K562 (cell line): ENCODE data around the gene NAA50. TPM values are rescaled to one million over a fixed set of nuclear protein-coding genes. Genes with fewer than 3 reads are reported as not detected.

Experiments used
- ATAC-seq: fragments of 200-7000 bp; cut with Tn5 transposase; 3 replicates; pipeline ENCODE4 v1.9.1; 2020; ENCODE audit warnings: moderate library complexity
- BruUV-seq: library from RNA; stranded (reverse); fragments of 400-500 nt; replicated peaks from 2 replicates; lab custom pipeline; 2021; lab: Mats Ljungman, UMichigan
- CTCF ChIA-PET: fragments of 300-600 bp; formaldehyde crosslinking; extraction: SDS; loops from one replicate; lab custom pipeline; 2021; ENCODE audit warnings: low intra/inter-chr PET ratio; lab: Yijun Ruan, JAX
- POLR2A ChIA-PET: fragments of 300-600, 350-650 bp; sonication (Branson Sonifier 250); formaldehyde crosslinking; extraction: SDS; loops from one replicate; lab custom pipeline; 2021; ENCODE audit warnings: antibody characterized with exemption, inconsistent platforms; lab: Yijun Ruan, JAX
- DNase-seq, 4 experiments: peaks; one replicate each; pipeline versions ENCODE4 v3.0.0 to v3.0.0-alpha.2; 2011 to 2018; ENCODE audit warnings: low spot score in 3 of 4, mixed read lengths in 3 of 4; ENCODE audit errors: extremely low read depth in 1 of 4
- FAIRE-seq: peaks from 2 replicates; lab custom pipeline; 2011; peaks lifted over from hg19 to GRCh38; lab: Jason Lieb, UNC
- H2AFZ ChIP-seq: 2 replicates; pipeline ENCODE4 v1.6.0; 2011; ENCODE audit warnings: low read depth, low read length, control low read depth, inconsistent platforms
- H3K27ac ChIP-seq: fragments of 200-600 bp; 3 replicates; pipeline ENCODE4 v1.8.0; 2011; ENCODE audit warnings: low read depth, mild to moderate bottlenecking, control low read depth, inconsistent platforms, low read length, moderate library complexity, mixed read lengths; ENCODE audit errors: extremely low read depth
- H3K27me3 ChIP-seq, 2 experiments: fragments of 300-600 bp in 1 of 2; 2 replicates in 1 of 2; 3 replicates in 1 of 2; pipeline versions ENCODE4 v1.6.0 to v1.8.0; 2011; ENCODE audit warnings: inconsistent platforms in 2 of 2, low read length in 2 of 2, mild to moderate bottlenecking in 1 of 2, mixed read lengths in 1 of 2, moderate library complexity in 1 of 2; ENCODE audit not compliant: control insufficient read depth in 2 of 2, insufficient read depth in 2 of 2
- H3K36me3 ChIP-seq: fragments of 300-600 bp; 3 replicates; pipeline ENCODE4 v1.8.0; 2011; ENCODE audit warnings: mild to moderate bottlenecking, low read length, inconsistent platforms; ENCODE audit not compliant: control insufficient read depth, insufficient read depth
- H3K4me1 ChIP-seq, 2 experiments: fragments of 200-600 bp in 1 of 2; replicated peaks in 1 of 2; 2 replicates in 1 of 2; 3 replicates in 1 of 2; pipeline versions ENCODE4 v1.5.1 to v1.8.0; 2011; ENCODE audit warnings: inconsistent platforms in 2 of 2, low read length in 2 of 2, mild to moderate bottlenecking in 1 of 2, mixed read lengths in 1 of 2, moderate library complexity in 1 of 2; ENCODE audit not compliant: control insufficient read depth in 2 of 2, insufficient read depth in 2 of 2
- H3K4me2 ChIP-seq: 2 replicates; pipeline ENCODE4 v1.6.1; 2011; ENCODE audit warnings: low read length, control low read depth, inconsistent platforms, mixed read lengths; ENCODE audit not compliant: insufficient read depth
- H3K4me3 ChIP-seq: fragments of 200-600 bp; sonication (generic), shearing (Covaris generic); 2 replicates; pipeline ENCODE4 v1.5.1; 2016; ENCODE audit warnings: control low read depth, inconsistent platforms
- H3K79me2 ChIP-seq: fragments of 200-600 bp; 3 replicates; pipeline ENCODE4 v1.8.0; 2011; ENCODE audit warnings: low read length, inconsistent platforms; ENCODE audit not compliant: control insufficient read depth, insufficient read depth
- H3K9ac ChIP-seq, 2 experiments: 2 replicates each; pipeline versions ENCODE4 v1.6.0 to v1.6.1; 2011; ENCODE audit warnings: low read depth in 2 of 2, low read length in 2 of 2, control low read depth in 1 of 2, inconsistent platforms in 1 of 2, mild to moderate bottlenecking in 1 of 2, mixed read lengths in 1 of 2; ENCODE audit not compliant: insufficient read depth in 1 of 2
- H3K9me1 ChIP-seq: one replicate; pipeline ENCODE4 v1.6.0; 2011; ENCODE audit warnings: inconsistent platforms, mild to moderate bottlenecking, low read length, moderate library complexity; ENCODE audit not compliant: control insufficient read depth, insufficient read depth
- H3K9me3 ChIP-seq: replicated peaks from 2 replicates; pipeline ENCODE4 v1.5.1; 2011; ENCODE audit warnings: low read depth, low read length, inconsistent platforms; ENCODE audit not compliant: control insufficient read depth, insufficient read depth
- H4K20me1 ChIP-seq: replicated peaks from 2 replicates; pipeline ENCODE4 v1.6.1; 2011; ENCODE audit warnings: low read length, inconsistent platforms, mixed read lengths; ENCODE audit not compliant: control insufficient read depth, insufficient read depth
- CAMTA2 ChIP-seq: fragments of 250-450 bp; sonication (Bioruptor Pico); conservative IDR thresholded peaks from 2 replicates; pipeline ENCODE4 v1.5.1; 2022
- ETV6 ChIP-seq, 3 experiments: fragments of 150-350 bp in 1 of 3; sonication (generic) in 1 of 3; formaldehyde crosslinking in 1 of 3; IDR thresholded peaks; 2 replicates each; pipeline versions ENCODE4 v1.6.1 to v1.8.0; 2014 to 2022; ENCODE audit warnings: borderline replicate concordance in 2 of 3, low read depth in 2 of 3, antibody characterized with exemption in 1 of 3, low read length in 1 of 3, mild to moderate bottlenecking in 1 of 3, missing genetic modification reagents in 1 of 3
- HLTF ChIP-seq: fragments of 450-650 bp; IDR thresholded peaks from 2 replicates; pipeline ENCODE4 v1.6.1; 2016
- JUNB ChIP-seq: fragments of 450-650 bp; formaldehyde crosslinking; conservative IDR thresholded peaks from 2 replicates; pipeline ENCODE4 v1.4.0; 2020; ENCODE audit warnings: mild to moderate bottlenecking
- KAT8 ChIP-seq: fragments of 450-650 bp; IDR thresholded peaks from 2 replicates; pipeline ENCODE4 v1.6.1; 2016; ENCODE audit warnings: low read depth, mild to moderate bottlenecking
- KLF10 ChIP-seq: fragments of 250-450 bp; sonication (Bioruptor Pico); IDR thresholded peaks from 2 replicates; pipeline ENCODE4 v1.6.1; 2021; ENCODE audit warnings: matching md5 sums
- NCOA2 ChIP-seq, 2 experiments: fragments of 450-650 bp; IDR thresholded peaks; 2 replicates each; pipeline ENCODE4 v1.6.1; 2018; ENCODE audit warnings: mild to moderate bottlenecking in 2 of 2, moderate library complexity in 1 of 2; ENCODE audit not compliant: partially characterized antibody in 2 of 2
- NCOA4 ChIP-seq: fragments of 450-650 bp; IDR thresholded peaks from 2 replicates; pipeline ENCODE4 v1.6.1; 2018; ENCODE audit warnings: mild to moderate bottlenecking; ENCODE audit not compliant: partially characterized antibody
- PHTF2 ChIP-seq: fragments of 250-450 bp; sonication (Bioruptor Pico); IDR thresholded peaks from 2 replicates; pipeline ENCODE4 v1.5.0; 2021; ENCODE audit warnings: mild to moderate bottlenecking
- RFX5 ChIP-seq: IDR thresholded peaks from 2 replicates; pipeline ENCODE4 v1.6.1; 2011; ENCODE audit warnings: low read depth, mild to moderate bottlenecking, improper control_type of control experiment, low read length
- RREB1 ChIP-seq: fragments of 250-450 bp; sonication (Bioruptor Pico); IDR thresholded peaks from 2 replicates; pipeline ENCODE4 v1.4.0; 2020
- SLC30A9 ChIP-seq: fragments of 250-450 bp; sonication (Bioruptor Pico); IDR thresholded peaks from 2 replicates; pipeline ENCODE4 v1.8.0; 2022; ENCODE audit warnings: mild to moderate bottlenecking, moderate library complexity
- SMC3 ChIP-seq: conservative IDR thresholded peaks from 2 replicates; pipeline ENCODE4 v1.6.1; 2011; ENCODE audit warnings: low read depth, low read length, improper control_type of control experiment; ENCODE audit not compliant: insufficient read depth
- ZNF511 ChIP-seq: sonication (generic); formaldehyde crosslinking; IDR thresholded peaks from 2 replicates; pipeline ENCODE4 v1.8.0; 2022; ENCODE audit warnings: mild to moderate bottlenecking, missing genetic modification reagents
- WGBS: fragments of 100-300 bp; shearing (Covaris generic); methylation state at CpG from one replicate; pipeline ENCODE4 v1.1.6; 2016; ENCODE audit warnings: low coverage, mixed read lengths; ENCODE audit not compliant: insufficient coverage; ENCODE audit errors: missing lambda C conversion rate; 5-methylcytosine and 5-hydroxymethylcytosine counted together
- in situ Hi-C: fragments of 300-500 bp; cut with MboI; formaldehyde crosslinking; loops from 4 replicates; pipeline ENCODE4 v1.15.0; 2018; ENCODE audit warnings: inconsistent platforms, mixed read lengths
- intact Hi-C: fragments of 100-400 bp; cut with micrococcal nuclease; formaldehyde crosslinking; loops from 2 replicates; pipeline ENCODE4 v1.14.2; 2022
- polyA plus RNA-seq, 8 experiments: library from polyadenylated mRNA; depleted of rRNA in 4 of 8; stranded (reverse) in 5 of 8; unstranded in 3 of 8; fragments of >200 nt; fragmentation: Nextera tagmentation in 2 of 8; fragmentation: Illumina TruSeq in 1 of 8; extraction: Ambion mirVana in 2 of 8; extraction: Trizol in 1 of 8; gene quantifications; 2 replicates each; pipeline versions ENCODE4 v1.2.1 to v1.2.3, GENCODE V29; 2011 to 2014; ENCODE audit warnings: inconsistent platforms in 1 of 8, missing spikeins in 1 of 8
- total RNA-seq, 7 experiments: library from RNA; depleted of rRNA in 6 of 7; stranded (reverse); fragments of >200 nt in 6 of 7; fragmentation: Illumina TruSeq in 2 of 7; extraction: Trizol in 2 of 7; gene quantifications; 2 replicates each; pipeline versions ENCODE4 v1.2.1 to v1.2.3, GENCODE V29; 2011 to 2021; ENCODE audit warnings: low replicate concordance in 1 of 7

NAA50 gene
- total and polyA plus RNA-seq, 9 of the 15 experiments (the other 6 are each of a cell fraction or from before 2014, with no cell fraction given) = 40.0 to 301 (median 112) TPM

GRCh38 chr3:113741086-113741485, 5.0 kb downstream of the NAA50 start:
- H3K4me2 ChIP-seq = peak overlapping the region; percentile 10; the same call in 1 of the 2 replicates
- DNase-seq = no peak
- POLR2A ChIA-PET = interaction anchor here (1.1 to 1.4 kb wide), 3 partner anchors 9 to 501 kb away, joined by 3 to 4 read pairs (median 3); no protein-coding TSS in a partner anchor
- H3K79me2 ChIP-seq = peaks cover 100% of the 10 kb centered on the region
- intact Hi-C loops = no loop called here
- H4K20me1 ChIP-seq = peaks cover 22% of the 10 kb centered on the region
- no peaks in the 10 kb centered on the region for H3K27me3 ChIP-seq
- no peak overlapping the region for H3K9ac ChIP-seq
- H3K9me3 ChIP-seq = no peaks in the 10 kb centered on the region
- no peak overlapping the region for H3K4me3 ChIP-seq
- CTCF ChIA-PET = no interaction called here
- no peak for TF ChIP-seq KLF10 (CRISPR knock-in tag)
- no peak for TF ChIP-seq NCOA2 (IDR thresholded peaks at IDR 0.05; ENCODE audit: partially characterized antibody in 2 of 2)
- no peak for TF ChIP-seq PHTF2 (CRISPR knock-in tag)
- no peak for TF ChIP-seq NCOA4
- TF ChIP-seq KAT8 = no peak
- TF ChIP-seq RFX5 = no peak
- no peak for TF ChIP-seq ETV6 (IDR thresholded peaks at IDR 0.05; ENCODE audit: borderline replicate concordance in 1 of 2, low read depth in 2 of 2, low read length in 1 of 2)
- no peak for TF ChIP-seq ETV6 (CRISPR knock-in tag; IDR thresholded peaks at IDR 0.05; ENCODE audit: borderline replicate concordance)
- TF ChIP-seq RREB1 (CRISPR knock-in tag) = no peak
- TF ChIP-seq SMC3 = no peak
- TF ChIP-seq ZNF511 = no peak
- no peak for TF ChIP-seq JUNB (CRISPR knock-in tag)
- no peak for TF ChIP-seq SLC30A9 (CRISPR knock-in tag)
- TF ChIP-seq CAMTA2 (CRISPR knock-in tag) = no peak
- TF ChIP-seq HLTF = no peak
- TF ChIP-seq, all 486 proteins: peak for 0
- Histone ChIP-seq H3K36me3 (peaks cover 40% of the 10 kb centered on the region; the same call in 1 of the 3 replicates), H3K9me1 (no peaks in the 10 kb centered on the region), H3K27ac (peak overlapping the region; percentile 35; the same call in 2 of the 3 replicates), H2AFZ (no peak overlapping the region), H3K4me1 (peaks cover 8 to 10% of the 10 kb centered on the region in 2 experiments)
- FAIRE-seq (no peak), ATAC-seq (no peak)
- in situ Hi-C loops = loop anchor here (5.0 kb wide), 1 partner anchor 176 kb away; no protein-coding TSS in a partner anchor
- BruUV-seq = no TSS peak
- WGBS = 53% methylated on average over 5 of the region's 5 CpGs
